BE2C (cell line): Measurements from ENCODE around the gene COL21A1.

Experiments used
- DNase-seq: peaks from one replicate; pipeline ENCODE4 v3.0.0-alpha.2; 2020
- H3K27me3 ChIP-seq: fragments of 250-450 bp; sonication (Bioruptor Pico); 2 replicates; pipeline ENCODE4 v1.5.1; 2020; ENCODE audit warnings: mild to moderate bottlenecking
- H3K36me3 ChIP-seq: fragments of 250-450 bp; sonication (Bioruptor Pico); 2 replicates; pipeline ENCODE4 v1.5.1; 2020; ENCODE audit warnings: mild to moderate bottlenecking
- H3K4me1 ChIP-seq: fragments of 250-450 bp; sonication (Bioruptor Pico); 2 replicates; pipeline ENCODE4 v1.5.1; 2020
- H3K4me3 ChIP-seq: 2 replicates; pipeline ENCODE4 v1.5.1; 2011; ENCODE audit warnings: low read depth, low read length
- H3K9me3 ChIP-seq: fragments of 250-450 bp; sonication (Bioruptor Pico); 2 replicates; pipeline ENCODE4 v1.5.1; 2020
- TF ChIP-seq, protein P1 (sequence below): IDR thresholded peaks from 2 replicates; pipeline ENCODE4 v1.5.1; 2012; ENCODE audit warnings: mild to moderate bottlenecking, low read depth, low read length

COL21A1 gene

DNA sequence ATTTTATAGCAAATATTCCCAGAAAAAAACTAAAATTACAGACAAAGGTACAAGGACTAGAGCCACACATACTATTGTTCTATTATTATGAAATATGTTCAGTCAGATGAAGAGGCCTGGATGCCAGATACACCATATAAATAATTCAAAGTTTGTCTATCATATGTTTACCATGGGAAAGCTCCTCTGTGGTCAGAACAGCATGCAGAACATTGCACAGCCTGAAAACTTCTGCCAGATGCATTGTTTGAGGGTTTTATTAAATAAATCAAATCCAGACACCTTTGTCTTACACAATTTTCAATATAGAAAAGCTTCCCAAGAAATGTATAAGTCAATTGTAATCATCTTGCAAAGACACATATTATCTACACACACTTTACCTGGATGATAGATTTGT, 35.0 kb upstream of the COL21A1 start:
- no peak for DNase-seq
- no peaks in the 10 kb centered on the region for H3K9me3 ChIP-seq
- H3K36me3 ChIP-seq: no peaks in the 10 kb centered on the region
- H3K4me3 ChIP-seq: no peak overlapping the region
- H3K27me3 ChIP-seq: no peaks in the 10 kb centered on the region
- TF ChIP-seq, protein P1, sequence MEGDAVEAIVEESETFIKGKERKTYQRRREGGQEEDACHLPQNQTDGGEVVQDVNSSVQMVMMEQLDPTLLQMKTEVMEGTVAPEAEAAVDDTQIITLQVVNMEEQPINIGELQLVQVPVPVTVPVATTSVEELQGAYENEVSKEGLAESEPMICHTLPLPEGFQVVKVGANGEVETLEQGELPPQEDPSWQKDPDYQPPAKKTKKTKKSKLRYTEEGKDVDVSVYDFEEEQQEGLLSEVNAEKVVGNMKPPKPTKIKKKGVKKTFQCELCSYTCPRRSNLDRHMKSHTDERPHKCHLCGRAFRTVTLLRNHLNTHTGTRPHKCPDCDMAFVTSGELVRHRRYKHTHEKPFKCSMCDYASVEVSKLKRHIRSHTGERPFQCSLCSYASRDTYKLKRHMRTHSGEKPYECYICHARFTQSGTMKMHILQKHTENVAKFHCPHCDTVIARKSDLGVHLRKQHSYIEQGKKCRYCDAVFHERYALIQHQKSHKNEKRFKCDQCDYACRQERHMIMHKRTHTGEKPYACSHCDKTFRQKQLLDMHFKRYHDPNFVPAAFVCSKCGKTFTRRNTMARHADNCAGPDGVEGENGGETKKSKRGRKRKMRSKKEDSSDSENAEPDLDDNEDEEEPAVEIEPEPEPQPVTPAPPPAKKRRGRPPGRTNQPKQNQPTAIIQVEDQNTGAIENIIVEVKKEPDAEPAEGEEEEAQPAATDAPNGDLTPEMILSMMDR: no peak
- H3K4me1 ChIP-seq: no peaks in the 10 kb centered on the region

GRCh38 chr6:56280126-56280525, 32.7 kb upstream of the COL21A1 start:
- Histone ChIP-seq H3K27me3 (no peaks in the 10 kb centered on the region), H3K9me3 (no peaks in the 10 kb centered on the region), H3K36me3 (no peaks in the 10 kb centered on the region), H3K4me3 (no peak overlapping the region), H3K4me1 (no peaks in the 10 kb centered on the region)
- no peak for DNase-seq
- TF ChIP-seq, protein P1: no peak

DNA sequence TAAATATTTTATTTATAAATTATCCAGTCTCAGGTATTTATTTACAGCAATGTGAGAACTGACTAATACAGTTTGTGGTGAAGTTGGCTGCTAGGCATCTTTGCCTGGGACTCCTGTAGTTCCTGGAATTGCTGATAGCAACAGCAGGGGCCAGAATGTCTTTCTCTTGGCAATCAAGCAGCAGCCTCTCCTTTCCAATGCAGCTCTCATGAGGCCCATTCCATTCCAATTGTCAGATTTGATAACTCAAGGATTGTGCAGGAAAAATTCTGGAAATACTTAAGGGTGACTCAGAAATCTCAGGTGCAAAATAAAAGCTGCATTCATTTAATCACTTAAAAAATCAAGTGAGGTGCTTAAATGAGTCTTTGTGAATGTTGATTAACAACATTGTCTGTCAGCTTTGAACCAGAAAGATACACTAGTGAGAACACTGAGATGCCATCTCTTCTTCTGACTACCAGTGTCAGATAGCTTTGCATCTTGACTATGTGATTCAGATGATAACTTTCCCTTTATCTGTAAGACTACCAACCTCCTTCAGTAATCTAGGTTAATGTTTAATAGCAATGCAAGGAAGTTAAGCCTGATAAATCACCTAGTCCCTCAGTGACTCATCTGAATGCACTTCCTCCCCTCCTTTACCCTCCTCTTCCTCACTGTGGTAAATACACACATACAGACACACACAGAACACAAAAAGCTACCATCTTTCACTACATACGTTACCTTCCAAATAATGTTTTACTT, 32.1 kb upstream of the COL21A1 start:
- TF ChIP-seq, protein P1: no peak
- Histone ChIP-seq H3K4me3 (no peak overlapping the region), H3K9me3 (no peaks in the 10 kb centered on the region), H3K36me3 (no peaks in the 10 kb centered on the region), H3K4me1 (no peaks in the 10 kb centered on the region), H3K27me3 (no peaks in the 10 kb centered on the region)
- no peak for DNase-seq

- Histone ChIP-seq H3K9me3 (no peaks in the 10 kb centered on the region), H3K4me3 (no peak overlapping the region), H3K36me3 (no peaks in the 10 kb centered on the region), H3K4me1 (no peaks in the 10 kb centered on the region), H3K27me3 (no peaks in the 10 kb centered on the region)
- no peak for DNase-seq
- TF ChIP-seq, protein P1: no peak
Measured at GRCh38 chr6:56278171-56278591, 30.8 kb upstream of the COL21A1 start.

DNA sequence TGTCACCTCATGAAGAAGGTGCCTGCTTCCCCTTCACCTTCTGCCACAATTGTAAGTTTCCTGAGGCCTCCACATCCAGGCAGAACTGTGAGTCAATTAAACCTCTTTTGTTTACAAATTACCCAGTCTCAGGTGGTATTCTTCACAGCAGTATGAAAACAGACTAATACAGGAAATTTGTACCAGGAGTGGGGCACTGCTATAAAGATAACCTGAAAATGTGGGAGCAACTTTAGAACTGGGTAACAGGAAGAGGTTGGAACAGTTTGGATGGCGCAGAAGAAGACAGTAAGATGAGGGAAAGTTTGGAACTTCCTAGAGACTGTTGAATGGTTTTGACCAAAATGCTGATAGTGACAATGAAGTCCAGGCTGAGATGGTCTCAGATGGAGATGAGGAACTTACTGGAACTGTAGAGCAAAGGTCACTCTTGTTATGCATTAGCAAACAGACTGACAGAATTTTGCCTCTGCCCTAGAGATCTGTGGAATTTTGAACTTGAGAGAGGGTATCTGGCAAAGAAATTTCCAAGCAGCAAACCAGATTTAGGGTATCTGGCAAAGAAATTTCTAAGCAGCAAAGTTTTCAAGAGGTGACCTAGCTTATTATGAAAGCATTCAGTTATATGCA, 23.5 kb upstream of the COL21A1 start:
- TF ChIP-seq, protein P1: no peak
- no peak for DNase-seq
- Histone ChIP-seq H3K4me1 (no peaks in the 10 kb centered on the region), H3K36me3 (no peaks in the 10 kb centered on the region), H3K9me3 (no peaks in the 10 kb centered on the region), H3K4me3 (no peak overlapping the region), H3K27me3 (no peaks in the 10 kb centered on the region)

- TF ChIP-seq, protein P1: no peak
- H3K36me3 ChIP-seq: no peaks in the 10 kb centered on the region
- H3K4me3 ChIP-seq: no peak overlapping the region
- no peaks in the 10 kb centered on the region for H3K27me3 ChIP-seq
- no peaks in the 10 kb centered on the region for H3K4me1 ChIP-seq
- H3K9me3 ChIP-seq: no peaks in the 10 kb centered on the region
- no peak for DNase-seq
Measured at GRCh38 chr6:56268266-56268665, 20.9 kb upstream of the COL21A1 start.
